GM19372 (cell line): ENCODE results near the gene VIM.
A peak's percentile ranks its signal among the peaks of the same experiment; 100 is the strongest.

Experiments used
- ATAC-seq: cut with Tn5 transposase; IDR thresholded peaks from one replicate; pipeline ENCODE4 v1.9.1; 2021; ENCODE audit warnings: mild to moderate bottlenecking, low read depth, moderate library complexity; ENCODE audit not compliant: unreplicated experiment

The VIM gene

DNA sequence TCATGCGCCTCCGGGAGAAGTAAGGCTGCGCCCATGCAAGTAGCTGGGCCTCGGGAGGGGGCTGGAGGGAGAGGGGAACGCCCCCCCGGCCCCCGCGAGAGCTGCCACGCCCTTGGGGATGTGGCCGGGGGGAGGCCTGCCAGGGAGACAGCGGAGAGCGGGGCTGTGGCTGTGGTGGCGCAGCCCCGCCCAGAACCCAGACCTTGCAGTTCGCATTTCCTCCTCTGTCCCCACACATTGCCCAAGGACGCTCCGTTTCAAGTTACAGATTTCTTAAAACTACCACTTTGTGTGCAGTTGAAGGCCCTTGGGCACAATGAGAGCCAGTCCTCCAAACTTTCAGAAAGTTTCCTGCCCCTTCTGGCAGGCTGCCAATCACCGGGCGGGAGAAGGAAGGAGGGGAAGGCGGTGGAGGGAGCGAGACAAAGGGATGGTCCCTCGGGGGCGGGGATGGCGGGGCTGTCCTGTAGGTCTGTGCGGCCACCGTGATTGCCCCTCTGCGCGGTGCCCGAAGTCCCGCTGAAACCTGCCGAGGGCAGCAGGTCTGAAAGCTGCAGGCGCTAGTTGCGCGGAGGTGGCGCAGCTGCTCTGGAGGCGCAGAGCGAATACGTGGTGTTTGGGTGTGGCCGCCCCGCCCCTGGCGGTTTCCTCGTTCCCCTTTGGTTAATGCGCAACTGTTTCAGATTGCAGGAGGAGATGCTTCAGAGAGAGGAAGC lies 2.1 kb downstream of the VIM start:
- ATAC-seq = peak; percentile 46

DNA sequence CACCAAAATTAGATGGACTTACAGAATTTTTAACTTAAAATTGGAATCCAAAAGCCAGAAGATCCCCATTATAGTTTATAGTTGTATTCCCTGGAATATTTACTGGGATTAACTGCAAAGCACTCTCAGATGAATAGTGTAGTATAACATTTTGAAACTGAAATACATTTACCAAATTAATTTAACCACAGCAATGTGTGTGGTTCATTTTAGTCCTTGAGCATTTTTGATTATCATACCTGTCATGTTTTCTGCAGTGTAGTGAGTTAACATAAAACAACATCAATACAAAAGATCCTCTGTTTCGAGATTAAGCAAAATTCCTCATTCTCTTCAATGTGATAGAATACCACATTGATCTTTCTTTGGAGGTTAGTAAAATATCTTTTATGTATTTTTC lies 3.7 kb downstream of the VIM start:
- no peak for ATAC-seq

DNA sequence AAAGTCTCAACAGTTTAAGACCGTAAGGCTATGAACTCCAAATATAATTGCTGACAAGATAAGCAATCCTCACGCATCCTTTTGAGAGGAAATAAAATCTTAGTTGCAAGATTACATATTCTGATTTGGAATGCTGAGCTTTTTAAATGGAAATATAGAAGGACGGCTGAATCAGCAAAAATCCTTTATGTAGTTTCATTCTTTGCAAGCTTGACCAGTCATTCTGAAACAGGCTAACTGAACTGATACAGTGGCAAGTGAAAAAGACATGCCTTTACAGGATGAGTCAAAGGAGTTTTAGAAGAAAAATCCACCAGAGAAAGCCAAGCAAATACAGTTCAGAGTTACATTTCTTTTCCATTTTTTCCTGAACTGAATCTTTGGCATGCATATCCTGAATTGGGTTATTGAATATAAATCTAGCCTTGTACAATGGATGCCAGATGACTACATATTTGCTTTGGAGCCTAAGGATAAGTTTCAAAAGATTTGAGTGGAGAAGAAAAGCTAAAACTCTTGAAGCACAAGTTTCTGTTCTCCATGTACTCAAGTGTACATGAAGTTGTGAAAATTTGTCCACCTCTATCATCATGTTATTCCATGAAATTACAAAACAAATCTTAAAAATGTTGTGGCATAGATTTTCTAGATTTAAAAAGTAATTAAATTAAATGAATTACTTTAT lies 4.4 kb downstream of the VIM start:
- no peak for ATAC-seq

DNA sequence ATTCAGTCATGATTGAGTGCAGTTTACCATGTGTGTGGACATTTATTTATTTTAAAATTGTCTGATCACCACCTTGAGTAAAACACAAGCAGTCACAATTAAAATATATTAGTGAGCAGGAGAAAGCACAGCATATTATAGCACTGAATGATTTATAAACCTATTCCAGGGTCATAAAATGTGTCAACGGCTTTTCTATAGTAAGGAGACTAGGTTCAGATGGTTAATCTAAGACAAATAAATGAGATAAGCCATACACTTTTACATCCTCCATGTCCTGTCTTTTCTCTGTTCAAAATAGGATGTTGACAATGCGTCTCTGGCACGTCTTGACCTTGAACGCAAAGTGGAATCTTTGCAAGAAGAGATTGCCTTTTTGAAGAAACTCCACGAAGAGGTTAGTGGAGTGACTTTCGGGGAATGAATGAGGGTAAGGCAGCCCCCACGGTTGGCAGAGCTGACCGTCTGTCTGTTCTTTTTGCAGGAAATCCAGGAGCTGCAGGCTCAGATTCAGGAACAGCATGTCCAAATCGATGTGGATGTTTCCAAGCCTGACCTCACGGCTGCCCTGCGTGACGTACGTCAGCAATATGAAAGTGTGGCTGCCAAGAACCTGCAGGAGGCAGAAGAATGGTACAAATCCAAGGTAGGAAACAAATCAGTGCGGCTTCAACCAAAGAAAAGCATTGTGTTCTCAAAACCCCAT lies 5.4 kb downstream of the VIM start:
- ATAC-seq = no peak

GRCh38 chr10:17234431-17234945 lies 6.4 kb downstream of the VIM start:
- no peak for ATAC-seq

DNA sequence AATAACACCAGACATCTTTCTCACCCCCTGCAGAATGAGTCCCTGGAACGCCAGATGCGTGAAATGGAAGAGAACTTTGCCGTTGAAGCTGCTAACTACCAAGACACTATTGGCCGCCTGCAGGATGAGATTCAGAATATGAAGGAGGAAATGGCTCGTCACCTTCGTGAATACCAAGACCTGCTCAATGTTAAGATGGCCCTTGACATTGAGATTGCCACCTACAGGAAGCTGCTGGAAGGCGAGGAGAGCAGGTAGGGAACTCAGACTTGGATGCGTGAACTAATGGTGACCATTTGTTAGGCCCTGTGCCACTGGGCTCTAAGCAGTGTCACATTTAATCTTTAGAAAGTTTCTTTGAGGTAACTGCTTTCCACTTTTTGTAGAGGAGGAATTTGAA lies 7.1 kb downstream of the VIM start:
- no peak for ATAC-seq

- no peak for ATAC-seq
Measured at GRCh38 chr10:17236468-17237148, 8.6 kb downstream of the VIM start.

DNA sequence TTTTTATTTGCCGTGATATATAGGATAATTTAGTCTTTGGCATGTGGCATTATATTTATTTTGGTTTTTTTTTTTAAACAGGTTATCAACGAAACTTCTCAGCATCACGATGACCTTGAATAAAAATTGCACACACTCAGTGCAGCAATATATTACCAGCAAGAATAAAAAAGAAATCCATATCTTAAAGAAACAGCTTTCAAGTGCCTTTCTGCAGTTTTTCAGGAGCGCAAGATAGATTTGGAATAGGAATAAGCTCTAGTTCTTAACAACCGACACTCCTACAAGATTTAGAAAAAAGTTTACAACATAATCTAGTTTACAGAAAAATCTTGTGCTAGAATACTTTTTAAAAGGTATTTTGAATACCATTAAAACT lies 9.1 kb downstream of the VIM start:
- ATAC-seq = no peak

- ATAC-seq = no peak
Measured at GRCh38 chr10:17237915-17238444, 9.9 kb downstream of the VIM start.

GRCh38 chr10:17238445-17239291 lies 10.6 kb downstream of the VIM start:
- no peak for ATAC-seq

DNA sequence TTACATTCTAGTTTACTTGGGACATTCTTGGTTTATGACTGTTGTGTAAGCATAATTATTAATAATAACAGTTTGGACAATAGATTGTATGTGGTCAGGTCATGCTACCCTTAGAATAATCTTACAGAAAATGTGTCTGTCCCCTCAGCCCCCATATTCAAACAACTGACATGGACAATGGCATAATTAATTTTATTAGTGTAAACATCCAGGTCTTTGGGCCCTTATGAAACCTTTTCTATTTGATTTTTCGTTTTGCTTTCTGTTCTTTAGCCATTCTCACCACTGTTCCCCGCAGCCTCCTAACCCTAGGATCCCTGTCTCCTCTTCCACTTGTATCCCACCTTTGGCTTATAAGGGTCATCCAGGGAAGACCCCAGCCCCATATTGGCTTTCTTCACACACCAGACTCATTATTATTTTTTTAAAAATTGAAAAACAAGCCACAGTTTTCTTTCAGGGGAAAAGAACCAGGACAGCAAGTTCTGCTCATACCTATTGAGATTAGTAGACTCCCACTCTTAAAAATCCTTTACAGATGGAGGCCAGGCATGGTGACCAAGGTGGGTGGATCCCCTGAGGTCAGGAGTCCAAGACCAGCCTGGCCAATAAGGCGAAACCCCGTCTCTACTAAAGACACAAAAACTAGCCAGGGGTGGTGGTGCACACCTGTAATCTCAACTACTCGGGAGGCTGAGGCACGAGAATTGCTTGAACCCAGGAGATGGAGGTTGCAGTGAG lies 11.5 kb downstream of the VIM start:
- ATAC-seq = no peak

DNA sequence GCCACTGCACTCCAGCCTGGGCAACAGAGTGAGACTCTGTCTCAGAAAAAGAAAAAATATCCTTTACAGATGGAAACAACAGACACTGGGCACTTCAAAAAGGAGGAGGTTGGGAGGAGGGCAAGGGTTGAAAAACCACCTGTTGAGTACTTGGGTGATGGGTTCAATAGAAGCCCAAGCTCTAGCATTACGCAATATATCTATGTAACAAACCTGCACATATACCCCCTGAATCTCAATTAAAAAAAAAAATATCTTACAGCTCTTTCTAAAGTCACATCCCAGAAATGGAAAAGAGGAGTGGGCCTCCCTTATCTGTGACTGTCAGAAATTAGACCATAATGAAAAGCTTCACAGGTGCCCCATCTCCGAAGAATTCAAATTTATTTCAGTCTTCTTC lies 12.1 kb downstream of the VIM start:
- no peak for ATAC-seq

- ATAC-seq = no peak
Measured at GRCh38 chr10:17240616-17241015, 12.6 kb downstream of the VIM start.

- no peak for ATAC-seq
Measured at GRCh38 chr10:17241611-17242333, 13.7 kb downstream of the VIM start.

DNA sequence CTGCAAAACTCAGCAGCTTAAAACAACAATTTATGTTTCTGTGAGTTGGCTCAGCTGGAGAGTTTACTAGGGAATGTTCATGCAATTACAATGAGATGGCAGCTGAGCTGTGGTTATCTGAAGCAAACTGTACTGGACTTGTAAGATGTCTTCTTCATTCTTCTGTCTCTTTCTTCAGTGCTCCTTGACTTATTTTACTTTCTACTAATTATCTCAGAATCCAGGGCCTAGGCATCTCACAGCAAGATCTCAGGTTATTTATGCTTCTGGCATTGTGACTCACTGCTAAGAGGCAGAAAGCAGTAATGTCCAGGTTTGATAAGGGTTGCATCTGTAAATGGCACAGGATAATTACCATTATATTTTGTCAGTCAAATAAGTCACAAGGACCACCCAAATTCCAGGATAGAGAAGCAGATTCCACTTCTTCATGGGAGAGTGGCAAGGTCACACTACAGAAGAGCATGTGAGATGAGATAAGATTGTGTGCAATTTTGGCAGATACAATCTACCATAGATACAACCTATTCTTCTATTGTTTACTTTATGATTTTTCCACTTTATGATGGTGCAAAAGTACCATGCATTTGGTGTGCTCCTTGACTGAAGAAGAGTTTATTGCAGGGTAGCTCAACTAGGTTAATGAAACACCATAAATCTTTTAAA lies 16.8 kb downstream of the VIM start:
- no peak for ATAC-seq

GRCh38 chr10:17247210-17247609 lies 19.2 kb downstream of the VIM start:
- ATAC-seq = no peak

DNA sequence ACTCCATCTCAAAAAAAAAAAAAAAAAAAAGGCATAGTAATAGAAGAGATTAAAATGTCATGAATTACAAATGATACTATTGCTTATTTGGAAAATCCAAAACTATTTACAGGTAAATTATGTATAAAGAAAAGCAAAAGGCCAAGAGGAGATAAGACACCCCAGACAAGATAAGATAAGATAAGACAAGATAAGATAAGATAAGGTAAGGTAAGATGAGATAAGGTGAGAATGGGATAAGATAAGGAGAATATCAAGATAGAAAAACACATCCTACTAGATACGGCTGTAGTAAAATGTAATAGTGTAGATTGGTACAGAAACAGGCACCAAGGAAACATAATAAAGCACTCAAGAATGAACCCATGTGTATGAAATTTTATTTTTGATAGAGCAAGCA lies 20.9 kb downstream of the VIM start:
- no peak for ATAC-seq

DNA sequence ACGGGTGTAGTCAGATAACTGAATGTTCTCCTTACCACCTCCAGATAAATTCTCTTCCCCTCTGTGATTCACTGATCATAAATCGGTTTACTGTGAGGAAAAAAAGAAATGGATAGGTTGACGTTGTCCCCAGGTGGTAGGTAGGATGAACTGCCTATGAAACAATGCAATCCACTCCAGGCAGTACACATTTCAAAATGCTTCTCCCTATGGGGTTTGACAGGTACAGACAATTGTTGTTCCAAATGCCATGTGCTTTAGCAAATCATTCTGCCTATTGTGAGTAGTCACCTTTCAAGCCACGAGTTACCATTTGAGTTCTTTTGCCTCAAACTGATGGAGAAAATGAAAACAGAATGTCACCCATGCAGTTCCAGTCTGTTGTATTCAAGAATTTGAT lies 21.8 kb downstream of the VIM start:
- ATAC-seq = no peak
